Progenitor cell of endocrine pancreas (in vitro differentiated cells): ENCODE results near the gene MADD. TPM values are rescaled to one million over a fixed set of nuclear protein-coding genes. Genes with fewer than 3 reads are reported as not detected.
A peak's percentile ranks its signal among the peaks of the same experiment; 100 is the strongest.

Experiments
- DNase-seq: peaks from one replicate; pipeline ENCODE4 v3.0.0; 2021; ENCODE audit warnings: low spot score; ENCODE audit not compliant: unreplicated experiment
- H3K27ac Mint-ChIP-seq: 2 replicates; pipeline ENCODE4 v1.8.0; 2021; ENCODE audit warnings: mild to moderate bottlenecking, moderate library complexity, mixed read lengths
- H3K27me3 Mint-ChIP-seq: 2 replicates; pipeline ENCODE4 v1.8.0; 2021; ENCODE audit warnings: mixed read lengths
- H3K36me3 Mint-ChIP-seq: 2 replicates; pipeline ENCODE4 v1.8.0; 2022; ENCODE audit warnings: mixed read lengths; ENCODE audit not compliant: insufficient read depth
- H3K4me1 Mint-ChIP-seq: 2 replicates; pipeline ENCODE4 v1.8.0; 2021; ENCODE audit warnings: low read depth, mixed read lengths
- H3K4me3 Mint-ChIP-seq: 2 replicates; pipeline ENCODE4 v1.8.0; 2021; ENCODE audit warnings: low read depth, mild to moderate bottlenecking, moderate library complexity, mixed read lengths
- H3K9me3 Mint-ChIP-seq: 2 replicates; pipeline ENCODE4 v1.8.0; 2021; ENCODE audit warnings: low read depth, mixed read lengths
- CTCF ChIP-seq: fragments of 200-600 bp; sonication (generic); IDR thresholded peaks from one replicate; pipeline ENCODE4 v1.5.0; 2021; ENCODE audit warnings: antibody characterized with exemption, mild to moderate bottlenecking; ENCODE audit not compliant: unreplicated experiment
- total RNA-seq: library from RNA; stranded (reverse); gene quantifications from 2 replicates; pipeline ENCODE4 v1.2.1, GENCODE V29; 2021

MADD gene
- total RNA-seq, 1 donor from 2014 or later = 66.5 TPM

GRCh38 chr11:47348131-47348802 lies 78.3 kb downstream of the MADD start:
- Mint-ChIP-seq H3K9me3 (no peaks in the 10 kb centered on the region), H3K27ac (no peak overlapping the region), H3K4me3 (no peak overlapping the region), H3K4me1 (peaks cover 1% of the 10 kb centered on the region), H3K27me3 (no peaks in the 10 kb centered on the region), H3K36me3 (no peaks in the 10 kb centered on the region)
- no peak for DNase-seq
- TF ChIP-seq CTCF = no peak

- Mint-ChIP-seq H3K27ac (no peak overlapping the region), H3K4me3 (no peak overlapping the region), H3K27me3 (no peaks in the 10 kb centered on the region), H3K9me3 (no peaks in the 10 kb centered on the region), H3K36me3 (no peaks in the 10 kb centered on the region), H3K4me1 (peaks cover 1% of the 10 kb centered on the region)
- DNase-seq = no peak
- TF ChIP-seq CTCF = peak; percentile 28
Measured at GRCh38 chr11:47348859-47349258, 78.9 kb downstream of the MADD start.

GRCh38 chr11:47349521-47350095 lies 79.7 kb downstream of the MADD start:
- Mint-ChIP-seq H3K4me1 (peaks cover 1% of the 10 kb centered on the region), H3K27ac (no peak overlapping the region), H3K4me3 (no peak overlapping the region)

GRCh38 chr11:47350315-47350714 lies 80.4 kb downstream of the MADD start:
- Mint-ChIP-seq H3K9me3 (no peaks in the 10 kb centered on the region), H3K36me3 (no peaks in the 10 kb centered on the region), H3K27ac (no peak overlapping the region), H3K27me3 (no peaks in the 10 kb centered on the region), H3K4me3 (no peak overlapping the region), H3K4me1 (peaks cover 2% of the 10 kb centered on the region)
- no peak for DNase-seq
- TF ChIP-seq CTCF = no peak

More at GRCh38 chr11:47349521-47350095, 79.7 kb downstream of the MADD start:
- no peak for TF ChIP-seq CTCF
- Mint-ChIP-seq H3K36me3 (no peaks in the 10 kb centered on the region), H3K27me3 (no peaks in the 10 kb centered on the region), H3K9me3 (no peaks in the 10 kb centered on the region)
- no peak for DNase-seq

- H3K9me3 Mint-ChIP-seq = no peaks in the 10 kb centered on the region
- no peaks in the 10 kb centered on the region for H3K27me3 Mint-ChIP-seq
- DNase-seq = no peak
- H3K4me1 Mint-ChIP-seq = peaks cover 2% of the 10 kb centered on the region
- no peaks in the 10 kb centered on the region for H3K36me3 Mint-ChIP-seq
- H3K4me3 Mint-ChIP-seq = no peak overlapping the region
- H3K27ac Mint-ChIP-seq = no peak overlapping the region
- TF ChIP-seq CTCF = no peak
Measured at GRCh38 chr11:47351156-47352126, 81.5 kb downstream of the MADD start.
